Trophoblast cell (in vitro differentiated cells and primary cell): ENCODE results near the gene CCDC6.
A peak's percentile ranks its signal among the peaks of the same experiment; 100 is the strongest.

ENCODE experiments used
- DNase-seq, 2 donors: peaks; one replicate each; pipeline ENCODE4 v3.0.0-alpha.2; 2016
- H2AFZ ChIP-seq: 2 replicates; pipeline ENCODE4 v1.6.1; 2013; ENCODE audit warnings: low read length, moderate library complexity, mild to moderate bottlenecking; ENCODE audit not compliant: insufficient read depth, poor library complexity
- H2AK5ac ChIP-seq: 2 replicates; pipeline ENCODE4 v1.6.1; 2013; ENCODE audit warnings: mild to moderate bottlenecking, low read length
- H2BK120ac ChIP-seq: 2 replicates; pipeline ENCODE4 v1.6.1; 2013; ENCODE audit warnings: low read length, mild to moderate bottlenecking, moderate library complexity; ENCODE audit not compliant: insufficient read depth, poor library complexity
- H2BK12ac ChIP-seq: 2 replicates; pipeline ENCODE4 v1.6.1; 2013; ENCODE audit warnings: mild to moderate bottlenecking, low read length, moderate library complexity
- H2BK5ac ChIP-seq: 2 replicates; pipeline ENCODE4 v1.6.1; 2013; ENCODE audit warnings: low read length, low read depth, moderate library complexity, mild to moderate bottlenecking; ENCODE audit not compliant: poor library complexity
- H3K14ac ChIP-seq: 2 replicates; pipeline ENCODE4 v1.6.1; 2013; ENCODE audit warnings: mild to moderate bottlenecking, low read length
- H3K18ac ChIP-seq: 2 replicates; pipeline ENCODE4 v1.6.1; 2013; ENCODE audit warnings: mild to moderate bottlenecking, low read length
- H3K23ac ChIP-seq: 2 replicates; pipeline ENCODE4 v1.6.1; 2013; ENCODE audit warnings: low read length
- H3K27ac ChIP-seq: 2 replicates; pipeline ENCODE4 v1.5.1; 2013; ENCODE audit warnings: low read depth, mild to moderate bottlenecking, inconsistent platforms, low read length, moderate library complexity
- H3K27me3 ChIP-seq: 2 replicates; pipeline ENCODE4 v1.6.1; 2013; ENCODE audit warnings: inconsistent platforms, mild to moderate bottlenecking, low read length, moderate library complexity; ENCODE audit not compliant: insufficient read depth
- H3K36me3 ChIP-seq, 2 experiments: 1 replicate in 1 of 2; 2 replicates in 1 of 2; pipeline ENCODE4 v1.6.1; 2013; ENCODE audit warnings: low read length in 2 of 2, mild to moderate bottlenecking in 2 of 2, moderate library complexity in 1 of 2; ENCODE audit not compliant: insufficient read depth in 2 of 2, control insufficient read depth in 1 of 2
- H3K4ac ChIP-seq: 2 replicates; pipeline ENCODE4 v1.6.1; 2013; ENCODE audit warnings: low read depth, mild to moderate bottlenecking, low read length, moderate library complexity
- H3K4me1 ChIP-seq, 2 experiments: 1 replicate in 1 of 2; 2 replicates in 1 of 2; pipeline ENCODE4 v1.6.1; 2013; ENCODE audit warnings: low read length in 2 of 2, mild to moderate bottlenecking in 2 of 2, moderate library complexity in 1 of 2; ENCODE audit not compliant: insufficient read depth in 2 of 2, control insufficient read depth in 1 of 2
- H3K4me2 ChIP-seq: 2 replicates; pipeline ENCODE4 v1.6.1; 2013; ENCODE audit warnings: inconsistent platforms, mild to moderate bottlenecking, low read length, moderate library complexity
- H3K4me3 ChIP-seq: 2 replicates; pipeline ENCODE4 v1.5.1; 2013; ENCODE audit warnings: mild to moderate bottlenecking, low read depth, low read length, inconsistent platforms
- H3K79me1 ChIP-seq: one replicate; pipeline ENCODE4 v1.6.1; 2013; ENCODE audit warnings: low read length
- H3K79me2 ChIP-seq: 2 replicates; pipeline ENCODE4 v1.6.1; 2013; ENCODE audit warnings: low read length, mild to moderate bottlenecking; ENCODE audit not compliant: control insufficient read depth, insufficient read depth, poor library complexity
- H3K9ac ChIP-seq: 2 replicates; pipeline ENCODE4 v1.6.1; 2013; ENCODE audit warnings: mild to moderate bottlenecking, low read length
- H3K9me3 ChIP-seq: 2 replicates; pipeline ENCODE4 v1.6.1; 2013; ENCODE audit warnings: low read depth, mild to moderate bottlenecking, control low read depth, inconsistent platforms, low read length; ENCODE audit not compliant: insufficient read depth
- H4K12ac ChIP-seq: 2 replicates; pipeline ENCODE4 v1.6.1; 2013; ENCODE audit warnings: low read depth, mild to moderate bottlenecking, low read length, moderate library complexity
- H4K8ac ChIP-seq: 2 replicates; pipeline ENCODE4 v1.6.1; 2013; ENCODE audit warnings: low read depth, mild to moderate bottlenecking, low read length, moderate library complexity
- H4K91ac ChIP-seq: one replicate; pipeline ENCODE4 v1.6.1; 2013; ENCODE audit warnings: low read depth, mild to moderate bottlenecking, low read length, moderate library complexity
- WGBS: extraction: QIAGEN DNeasy Blood & Tissue Kit; methylation state at CpG from one replicate; pipeline ENCODE4 v1.1.7; 2013; ENCODE audit warnings: missing lambda C conversion rate; ENCODE audit not compliant: insufficient read length, insufficient coverage; ENCODE audit errors: extremely low coverage; 5-methylcytosine and 5-hydroxymethylcytosine counted together

Gene CCDC6

GRCh38 chr10:59856104-59856503, 50.3 kb downstream of the CCDC6 start:
- no peak overlapping the region for H3K4me3 ChIP-seq
- H3K9me3 ChIP-seq = no peaks in the 10 kb centered on the region
- H2BK5ac ChIP-seq = no peak overlapping the region
- H3K18ac ChIP-seq = no peak overlapping the region
- peaks cover 9% of the 10 kb centered on the region for H3K79me2 ChIP-seq
- no peak overlapping the region for H4K8ac ChIP-seq
- no peaks in the 10 kb centered on the region for H3K79me1 ChIP-seq
- no peak overlapping the region for H4K12ac ChIP-seq
- no peak overlapping the region for H2AK5ac ChIP-seq
- no peak for DNase-seq
- H3K9ac ChIP-seq = no peak overlapping the region
- no peak overlapping the region for H3K4ac ChIP-seq
- no peak overlapping the region for H2BK12ac ChIP-seq
- H3K4me2 ChIP-seq = no peak overlapping the region
- H4K91ac ChIP-seq = no peak overlapping the region
- H3K36me3 ChIP-seq = peaks cover 0 to 2% of the 10 kb centered on the region in 2 experiments
- H3K14ac ChIP-seq = no peak overlapping the region
- H3K27ac ChIP-seq = no peak overlapping the region
- no peaks in the 10 kb centered on the region for H3K27me3 ChIP-seq
- no peak overlapping the region for H2BK120ac ChIP-seq
- no peak overlapping the region for H3K23ac ChIP-seq
- no peak overlapping the region for H2AFZ ChIP-seq
- H3K4me1 ChIP-seq = peaks cover 5 to 12% of the 10 kb centered on the region in 2 experiments
- WGBS = no CpG with 5 or more reads among the region's 3 CpGs

DNA sequence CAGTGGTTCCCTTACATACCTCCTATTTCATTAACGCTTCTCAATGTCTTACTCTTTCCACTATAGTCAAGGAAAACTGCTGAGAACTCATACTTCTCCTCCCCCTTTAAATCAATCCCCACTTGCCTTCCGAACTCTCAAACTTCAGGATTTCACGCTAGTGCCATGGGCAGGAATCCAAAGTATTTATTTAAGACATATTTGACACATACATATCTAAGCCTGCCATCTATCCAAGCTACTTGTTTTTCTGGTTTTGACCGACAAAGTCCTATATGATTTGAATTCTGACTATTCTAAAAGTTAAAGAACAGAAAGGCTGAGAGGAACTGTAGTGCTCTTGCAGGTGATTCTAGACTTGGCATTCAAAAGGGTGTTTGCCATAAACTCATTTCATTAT, 51.8 kb downstream of the CCDC6 start:
- H2AK5ac ChIP-seq = no peak overlapping the region
- peak in 1 of 2 donors; percentile 74 for DNase-seq
- no peak overlapping the region for H3K18ac ChIP-seq
- no peak overlapping the region for H2BK5ac ChIP-seq
- H3K9ac ChIP-seq = no peak overlapping the region
- H3K27ac ChIP-seq = no peak overlapping the region
- H3K79me1 ChIP-seq = no peaks in the 10 kb centered on the region
- H3K23ac ChIP-seq = no peak overlapping the region
- no peak overlapping the region for H3K14ac ChIP-seq
- H2AFZ ChIP-seq = no peak overlapping the region
- H3K36me3 ChIP-seq = no peaks in the 10 kb centered on the region
- no peaks in the 10 kb centered on the region for H3K9me3 ChIP-seq
- no peak overlapping the region for H2BK120ac ChIP-seq
- no peaks in the 10 kb centered on the region for H3K27me3 ChIP-seq
- peaks cover 6% of the 10 kb centered on the region for H3K79me2 ChIP-seq
- H2BK12ac ChIP-seq = no peak overlapping the region
- peaks cover 5 to 12% of the 10 kb centered on the region in 2 experiments for H3K4me1 ChIP-seq
- H4K91ac ChIP-seq = no peak overlapping the region
- no peak overlapping the region for H3K4ac ChIP-seq
- no peak overlapping the region for H3K4me2 ChIP-seq
- no peak overlapping the region for H3K4me3 ChIP-seq
- H4K8ac ChIP-seq = no peak overlapping the region
- no CpG with 5 or more reads among the region's 4 CpGs for WGBS
- H4K12ac ChIP-seq = no peak overlapping the region

- no peak overlapping the region for H2BK5ac ChIP-seq
- H2AFZ ChIP-seq = no peak overlapping the region
- H4K91ac ChIP-seq = no peak overlapping the region
- no CpG with 5 or more reads among the region's 1 CpG for WGBS
- no peaks in the 10 kb centered on the region for H3K9me3 ChIP-seq
- H3K4ac ChIP-seq = no peak overlapping the region
- no peak overlapping the region for H2AK5ac ChIP-seq
- peaks cover 4% of the 10 kb centered on the region for H3K79me2 ChIP-seq
- no peaks in the 10 kb centered on the region for H3K79me1 ChIP-seq
- no peak overlapping the region for H3K27ac ChIP-seq
- H3K18ac ChIP-seq = no peak overlapping the region
- H4K8ac ChIP-seq = no peak overlapping the region
- H2BK12ac ChIP-seq = no peak overlapping the region
- H3K9ac ChIP-seq = no peak overlapping the region
- no peak overlapping the region for H3K23ac ChIP-seq
- H3K27me3 ChIP-seq = no peaks in the 10 kb centered on the region
- no peak for DNase-seq
- no peak overlapping the region for H3K4me2 ChIP-seq
- no peak overlapping the region for H4K12ac ChIP-seq
- H3K4me1 ChIP-seq = peaks cover 5 to 9% of the 10 kb centered on the region in 2 experiments
- peaks cover 1 to 2% of the 10 kb centered on the region in 2 experiments for H3K36me3 ChIP-seq
- H3K4me3 ChIP-seq = no peak overlapping the region
- H3K14ac ChIP-seq = no peak overlapping the region
- H2BK120ac ChIP-seq = no peak overlapping the region
Measured at GRCh38 chr10:59852670-59853069, 53.7 kb downstream of the CCDC6 start.

GRCh38 chr10:59851864-59852263, 54.5 kb downstream of the CCDC6 start:
- Histone ChIP-seq H3K9ac (no peak overlapping the region), H2BK12ac (no peak overlapping the region), H3K18ac (no peak overlapping the region), H3K27me3 (no peaks in the 10 kb centered on the region), H2AFZ (no peak overlapping the region), H3K79me1 (no peaks in the 10 kb centered on the region), H3K4me2 (no peak overlapping the region), H3K36me3 (peaks cover 3 to 4% of the 10 kb centered on the region in 2 experiments), H2BK5ac (no peak overlapping the region), H2AK5ac (no peak overlapping the region), H4K91ac (no peak overlapping the region), H4K8ac (no peak overlapping the region), H3K79me2 (peaks cover 4% of the 10 kb centered on the region), H3K27ac (no peak overlapping the region), H3K4ac (no peak overlapping the region), H3K4me3 (no peak overlapping the region), H3K4me1 (peaks cover 5 to 9% of the 10 kb centered on the region in 2 experiments), H2BK120ac (no peak overlapping the region), H4K12ac (no peak overlapping the region), H3K14ac (no peak overlapping the region), H3K23ac (no peak overlapping the region), H3K9me3 (no peaks in the 10 kb centered on the region)
- DNase-seq = no peak
- no CpG with 5 or more reads among the region's 4 CpGs for WGBS
